Mucosa of gallbladder (tissue), 1 donor: Measurements from ENCODE around the gene GPC5. TPM values are rescaled to one million over a fixed set of nuclear protein-coding genes. Genes with fewer than 3 reads are reported as not detected.

Experiments used
- DNase-seq: peaks from one replicate; pipeline ENCODE4 v3.0.0-alpha.2; 2020; ENCODE audit warnings: low spot score
- total RNA-seq: library from RNA; stranded (reverse); gene quantifications from one replicate; pipeline ENCODE4 v1.2.1, GENCODE V29; 2021
- donor health status: DM: no; HTN: no; CAD: no.

Gene GPC5
- total RNA-seq, 1 donor from 2014 or later: 2.2 TPM

DNA sequence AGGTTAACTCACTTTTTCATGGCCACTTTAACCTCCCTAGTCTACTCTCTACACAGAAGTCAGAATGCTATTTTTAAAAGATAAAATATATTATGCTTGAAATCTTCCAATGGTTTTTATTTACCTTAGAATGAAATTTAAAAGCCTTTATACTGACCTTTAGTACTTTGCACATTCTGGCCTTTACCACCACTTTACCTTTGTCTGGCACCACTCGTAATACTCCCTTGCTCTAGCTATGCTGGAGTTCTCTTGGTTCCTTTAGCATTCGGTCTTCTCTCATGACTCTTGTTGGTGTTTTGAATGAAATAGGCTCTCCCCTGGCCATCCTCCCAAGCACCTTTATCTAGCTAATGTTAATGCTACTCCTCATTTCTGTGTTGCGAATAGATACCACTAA is 310.8 kb downstream of the GPC5 start:
- no peak for DNase-seq

DNA sequence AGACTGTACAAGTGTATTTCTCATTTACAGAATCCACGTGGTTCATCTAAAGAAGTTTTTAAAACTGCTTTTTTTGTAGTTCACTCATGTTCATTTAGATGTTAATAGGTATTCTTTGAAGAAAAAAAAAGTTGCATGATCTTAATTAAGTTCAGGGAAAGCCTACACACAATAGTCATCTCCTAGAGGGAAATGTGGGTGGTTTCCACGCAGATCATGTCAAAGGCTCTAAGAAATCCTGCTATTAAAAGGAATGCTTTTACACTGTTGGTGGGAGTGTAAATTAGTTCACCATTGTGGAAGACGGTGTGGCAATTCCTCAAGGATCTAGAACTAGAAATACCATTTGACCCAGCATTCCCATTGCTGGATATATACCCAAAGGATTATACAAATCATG is 312.3 kb downstream of the GPC5 start:
- DNase-seq: no peak

DNA sequence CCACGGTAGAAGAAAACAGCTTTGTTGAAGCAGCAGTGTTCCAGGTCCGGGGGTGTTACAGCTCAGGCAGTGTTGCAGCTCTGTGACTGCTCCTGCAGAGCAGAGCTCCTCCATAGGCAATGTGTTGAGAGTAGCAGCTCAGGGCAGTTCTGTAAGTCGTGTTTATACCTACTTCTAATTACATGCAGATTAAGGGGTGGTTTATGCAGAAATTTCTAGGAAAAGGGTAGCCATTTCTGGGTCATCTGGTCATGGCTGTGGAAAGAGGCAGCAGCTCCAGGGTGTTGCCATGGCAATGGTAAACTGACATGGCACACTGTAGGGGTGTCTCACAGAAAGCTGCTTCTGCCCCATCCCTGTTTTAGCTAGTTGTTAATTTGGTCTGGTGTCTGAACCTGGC is 316.4 kb downstream of the GPC5 start:
- DNase-seq: no peak

DNA sequence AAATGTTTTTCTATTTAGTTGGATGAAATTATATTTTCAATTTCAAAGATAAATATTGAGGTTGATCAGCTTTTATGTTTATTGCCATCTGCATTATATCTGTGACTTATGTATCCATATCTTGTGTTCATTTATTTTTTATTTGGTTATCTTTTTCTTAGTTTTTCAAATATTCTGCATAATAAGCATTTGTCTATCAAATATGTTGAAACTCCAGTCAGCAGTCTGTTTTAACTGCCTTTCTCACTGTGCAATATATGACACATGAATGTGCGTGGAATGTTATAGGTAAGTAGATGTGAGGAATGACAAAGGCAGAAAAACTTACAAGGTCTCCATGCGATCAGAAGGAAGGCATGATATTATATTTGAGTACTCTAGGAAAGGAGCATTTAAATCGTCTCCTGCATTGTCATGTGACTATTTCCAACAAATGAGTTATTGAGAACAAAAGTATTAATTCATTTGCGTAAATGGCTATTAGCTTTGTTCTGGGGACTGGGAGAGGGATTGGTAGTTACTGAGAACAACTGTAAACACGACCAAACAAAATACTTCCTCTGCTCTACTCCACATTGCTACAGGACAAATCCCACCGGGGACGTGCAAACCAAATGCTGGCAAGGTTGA is 318.1 kb downstream of the GPC5 start:
- no peak for DNase-seq

DNA sequence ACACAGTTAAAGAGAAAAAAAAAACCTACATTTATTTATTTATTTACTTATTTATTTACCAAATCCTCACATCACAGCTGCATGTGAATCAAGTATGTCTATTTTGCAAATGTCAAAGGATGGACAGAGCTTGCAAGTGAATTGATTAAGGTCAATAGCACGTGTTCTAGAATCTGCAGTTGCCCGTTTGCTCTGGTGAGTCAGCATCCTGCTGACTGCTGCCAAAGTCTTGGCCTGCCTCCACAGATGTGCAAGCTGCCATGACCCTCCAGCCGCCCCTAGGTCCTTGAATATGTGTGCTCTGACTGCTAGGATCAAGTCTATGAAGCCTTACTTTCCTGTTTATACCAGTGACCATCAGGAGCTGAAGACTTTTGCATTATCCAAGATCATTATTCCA is 320.6 kb downstream of the GPC5 start:
- DNase-seq: peak; percentile 22

DNA sequence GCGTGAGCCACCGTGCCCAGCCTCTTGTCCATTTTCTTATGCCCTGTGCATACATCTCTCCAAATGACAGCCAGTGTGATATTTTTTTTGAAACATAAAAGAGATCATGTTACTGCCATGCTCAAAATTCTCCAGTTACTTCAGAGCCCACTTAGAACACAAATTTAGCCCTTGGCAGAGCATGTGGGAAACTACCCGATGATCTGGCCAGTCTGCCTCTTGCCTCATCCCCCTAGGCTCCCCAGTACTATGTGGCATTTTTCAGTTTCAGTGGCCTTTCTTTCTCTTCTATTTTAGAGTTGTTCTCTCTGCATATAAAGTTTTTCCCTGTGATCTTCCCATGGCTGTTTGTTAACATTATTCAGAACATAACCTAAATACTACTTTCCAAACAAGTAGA is 323.0 kb downstream of the GPC5 start:
- DNase-seq: no peak

DNA sequence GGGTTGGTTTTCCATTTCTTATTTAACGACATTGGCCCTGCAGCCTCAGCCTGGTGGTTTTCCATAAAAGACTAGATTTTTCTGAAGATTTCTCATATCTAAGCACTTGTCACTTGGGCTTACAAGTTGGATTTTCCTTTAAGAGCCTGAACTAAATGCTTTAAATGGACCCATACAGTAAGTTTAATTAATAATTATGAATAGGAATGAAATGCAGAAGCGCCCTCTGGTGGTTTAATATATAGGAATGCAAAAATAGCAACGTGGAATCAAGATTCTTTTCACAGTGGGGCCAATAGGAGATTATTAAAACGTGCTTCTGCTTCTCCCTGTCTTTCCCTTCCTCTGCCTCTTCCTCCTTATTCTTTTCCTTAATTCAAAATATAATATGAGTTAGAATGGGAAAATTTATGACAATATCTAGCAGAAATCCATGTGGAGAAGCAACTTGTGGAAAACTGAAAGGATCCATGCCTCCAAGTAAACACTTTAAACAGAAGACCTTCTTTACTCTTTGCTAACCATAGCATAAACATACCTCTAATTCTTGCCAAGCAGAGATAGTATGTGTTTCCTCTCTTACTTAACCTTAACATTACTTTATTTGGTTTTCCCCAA is 324.0 kb downstream of the GPC5 start:
- no peak for DNase-seq

DNA sequence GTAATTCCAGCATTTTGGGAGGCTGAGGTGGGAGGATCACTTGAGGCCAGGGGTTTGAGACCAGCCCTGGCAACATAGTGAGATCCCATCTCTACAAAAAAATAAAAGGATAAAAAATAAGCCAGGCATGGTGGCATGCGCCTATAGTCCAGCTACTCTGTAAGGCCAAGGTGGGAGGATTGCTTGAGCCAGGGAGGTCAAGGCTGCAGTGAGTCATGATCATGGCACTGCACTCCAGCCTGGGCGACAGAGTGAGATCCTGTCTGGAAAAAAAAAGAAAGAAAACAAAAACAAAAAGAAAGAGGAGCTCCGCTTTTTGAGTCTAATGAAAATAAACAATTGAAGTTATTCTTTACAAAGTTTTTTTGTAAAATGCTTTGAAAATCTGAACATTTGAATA is 326.2 kb downstream of the GPC5 start:
- DNase-seq: no peak

DNA sequence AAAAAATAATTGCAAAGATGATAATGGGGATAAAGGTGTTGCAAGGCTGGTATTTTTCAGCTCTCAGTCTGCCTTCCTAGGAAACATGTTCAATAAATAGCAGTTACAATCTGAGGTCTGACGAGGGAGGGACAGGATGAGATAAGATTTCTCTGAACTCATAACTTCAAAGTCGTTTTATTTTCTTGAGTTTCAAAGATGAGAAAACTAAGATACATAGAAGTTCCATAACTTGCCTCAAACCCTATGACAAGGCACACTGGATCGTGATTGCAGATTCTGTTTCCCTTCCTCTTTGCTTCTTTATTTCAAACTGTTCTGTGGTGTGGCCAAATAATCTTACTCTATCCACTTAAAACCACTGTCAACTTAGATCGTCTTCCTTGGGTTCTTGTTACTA is 327.2 kb downstream of the GPC5 start:
- no peak for DNase-seq

DNA sequence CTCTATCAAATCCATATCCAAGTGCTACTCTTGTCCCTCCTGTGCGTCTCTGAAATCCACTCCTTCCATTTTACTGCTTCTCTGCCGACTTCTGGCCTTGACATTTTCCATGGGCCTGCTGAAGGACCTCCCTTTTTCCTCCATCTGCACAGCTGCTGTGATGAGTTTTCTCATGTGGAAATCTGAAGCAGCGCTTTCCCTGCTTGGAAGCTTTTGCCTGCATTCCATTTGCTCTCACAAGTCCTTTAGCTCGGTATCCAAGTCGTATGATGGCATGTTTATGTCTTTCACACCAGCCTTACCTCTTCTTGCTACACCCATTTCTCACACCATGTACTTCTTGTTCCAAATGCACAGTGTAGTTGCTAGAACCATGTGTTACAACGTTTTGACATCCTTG is 328.2 kb downstream of the GPC5 start:
- no peak for DNase-seq

DNA sequence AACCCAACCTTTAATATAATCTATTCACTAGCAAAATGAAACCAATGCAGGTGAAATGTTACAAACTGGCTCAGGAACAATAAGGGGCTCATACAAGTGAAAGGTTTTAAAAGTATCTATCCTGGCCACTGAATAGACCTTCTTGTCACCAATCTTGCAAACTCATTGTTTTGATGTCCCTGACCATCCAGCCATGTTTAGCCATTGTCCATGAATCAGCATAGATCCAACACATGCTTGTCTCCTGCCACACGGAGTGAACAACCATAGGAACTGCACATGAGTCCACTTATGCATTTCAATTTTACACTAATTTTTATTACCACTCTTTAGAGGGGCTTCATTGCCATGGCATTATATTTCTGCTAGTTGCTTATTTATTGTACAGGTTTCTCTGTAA is 331.4 kb downstream of the GPC5 start:
- no peak for DNase-seq

DNA sequence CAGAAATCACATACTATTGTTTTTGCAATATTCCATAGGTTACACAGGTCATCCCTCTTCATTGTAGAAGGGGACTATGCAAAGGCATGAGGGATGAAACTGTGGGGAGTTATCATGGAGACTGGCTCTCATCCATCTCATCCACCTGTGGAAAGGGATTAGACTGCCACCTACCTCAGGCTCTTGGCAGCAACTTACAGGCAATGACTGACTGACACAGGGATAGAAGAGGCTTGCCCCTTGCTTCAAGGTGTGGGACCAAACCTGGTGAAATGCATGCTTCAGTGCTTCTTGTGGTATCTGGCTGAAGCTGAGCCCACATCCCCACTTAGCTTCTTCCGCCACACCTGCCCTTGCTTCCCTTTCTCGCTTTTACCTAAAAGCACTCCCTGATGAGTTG is 341.3 kb downstream of the GPC5 start:
- DNase-seq: no peak

DNA sequence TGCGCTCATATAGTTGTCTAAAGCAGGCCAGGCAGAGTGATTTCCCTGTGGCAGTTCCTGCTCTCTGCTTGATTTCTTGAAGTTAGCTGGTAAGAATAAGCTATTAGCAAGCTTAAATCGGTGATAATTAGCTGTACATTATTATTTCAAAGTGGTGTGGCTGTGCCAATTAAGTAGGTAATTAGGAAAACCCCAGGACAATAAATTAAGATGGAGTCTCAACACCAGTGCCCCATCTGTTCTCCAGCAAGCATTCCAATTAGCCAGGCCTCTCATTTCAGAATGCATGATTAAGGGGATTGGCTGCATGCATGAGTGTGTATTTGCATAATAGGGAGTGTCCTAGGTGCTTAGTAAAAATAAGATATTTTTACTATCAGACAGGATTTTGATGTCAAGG is 342.3 kb downstream of the GPC5 start:
- no peak for DNase-seq

DNA sequence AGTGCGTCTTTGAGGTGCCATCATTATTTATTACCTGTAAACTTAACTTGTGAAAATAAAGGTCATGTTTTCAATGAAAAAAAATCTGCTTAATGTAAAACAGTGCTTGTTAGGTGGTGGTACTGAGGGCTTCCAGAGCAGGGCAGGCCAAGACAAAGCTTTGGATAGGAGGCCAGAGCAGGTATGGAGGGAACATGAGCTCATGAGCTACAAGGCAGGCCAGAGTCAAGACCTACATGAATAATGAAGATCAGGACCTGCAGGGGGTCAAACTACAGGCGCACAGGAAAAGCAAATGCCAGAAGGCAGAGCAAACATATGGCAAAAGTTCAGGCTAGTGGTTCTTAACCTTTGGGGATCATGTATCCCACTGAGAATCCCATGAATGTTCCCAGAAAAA is 343.5 kb downstream of the GPC5 start:
- DNase-seq: no peak

DNA sequence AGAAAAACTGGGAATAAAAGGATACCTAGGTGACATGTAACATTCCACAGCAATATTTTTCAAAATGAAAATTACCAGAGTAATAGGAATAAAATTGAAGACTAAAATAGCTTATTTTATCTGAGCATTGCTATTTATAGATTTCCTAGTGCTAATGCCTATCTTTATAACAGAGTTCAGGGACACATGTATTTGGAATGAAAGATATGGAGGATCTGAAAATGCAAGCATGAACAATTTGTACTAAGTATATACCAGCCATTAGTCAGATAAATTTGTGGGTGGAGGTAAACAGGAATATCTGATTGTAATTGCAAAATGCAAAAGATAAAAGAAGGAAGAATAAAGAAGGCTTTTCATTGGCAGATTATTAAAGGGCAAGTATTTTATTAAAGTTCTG is 345.9 kb downstream of the GPC5 start:
- DNase-seq: no peak

DNA sequence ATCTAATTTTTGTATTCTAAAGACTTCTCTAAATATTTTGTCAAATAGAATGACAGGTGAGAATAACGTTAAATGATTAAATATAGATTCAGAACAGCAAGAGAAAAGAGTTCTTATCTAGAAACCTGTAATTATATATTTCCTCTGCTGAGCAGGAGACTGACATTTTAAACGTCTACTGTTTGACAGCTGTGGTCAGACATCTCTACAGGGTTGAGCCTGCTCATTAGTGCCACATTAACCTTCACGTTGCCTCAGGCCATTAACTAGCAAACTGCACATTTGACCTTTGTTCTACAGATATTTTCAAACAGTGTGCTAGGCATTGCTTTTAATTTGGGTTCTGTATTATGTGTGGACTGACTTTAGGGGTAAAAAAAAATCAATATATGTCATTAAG is 347.5 kb downstream of the GPC5 start:
- no peak for DNase-seq

DNA sequence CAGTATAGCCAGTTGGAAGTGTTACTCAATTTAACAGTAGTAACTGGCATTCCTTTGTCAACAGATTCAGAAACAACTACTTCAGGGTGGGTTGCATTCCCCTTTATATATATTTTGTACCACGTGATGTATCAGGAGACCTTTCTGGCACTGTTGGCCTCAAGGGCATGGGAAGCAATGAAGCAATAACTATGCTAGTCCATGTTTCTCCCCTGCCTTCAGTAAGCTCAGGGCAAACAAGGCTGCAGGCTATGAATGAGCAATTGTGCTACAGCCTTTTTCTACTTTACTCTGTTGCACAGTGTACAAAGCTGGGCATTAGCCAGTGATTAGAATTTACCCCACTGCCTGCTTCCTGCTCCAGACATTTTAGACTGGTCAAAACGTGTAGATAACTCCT is 348.8 kb downstream of the GPC5 start:
- no peak for DNase-seq

DNA sequence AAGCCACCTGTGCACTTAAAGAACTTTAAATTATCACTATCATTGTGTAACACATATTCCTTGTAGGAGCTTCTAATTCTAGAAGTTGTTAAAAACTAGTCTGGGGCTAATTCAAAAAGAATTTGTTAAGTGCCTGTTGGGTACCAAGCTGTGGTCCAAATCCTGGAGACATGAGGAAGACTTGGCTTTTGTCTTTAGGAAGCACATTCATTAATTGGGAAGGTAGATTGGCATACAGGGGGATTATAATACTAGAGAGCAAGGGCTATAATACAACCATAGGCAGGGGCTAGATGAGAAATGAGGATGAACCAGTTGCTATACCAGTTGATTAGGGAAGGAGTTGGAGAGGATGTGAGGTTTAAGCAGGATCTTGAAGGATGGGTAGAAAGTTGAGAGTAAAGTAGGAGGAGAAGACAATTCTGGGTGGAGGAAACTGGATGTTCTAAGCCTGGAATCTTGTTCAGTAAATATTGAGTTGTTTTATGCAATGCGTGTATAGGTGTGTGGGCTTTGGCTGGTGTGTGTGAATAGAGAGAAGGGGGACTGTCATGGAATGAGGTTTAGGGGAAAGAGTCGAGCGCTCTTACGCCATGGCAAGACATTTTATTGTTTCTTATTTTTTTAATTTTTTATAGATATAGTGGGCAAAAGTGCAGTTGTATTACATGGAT is 350.1 kb downstream of the GPC5 start:
- DNase-seq: no peak

DNA sequence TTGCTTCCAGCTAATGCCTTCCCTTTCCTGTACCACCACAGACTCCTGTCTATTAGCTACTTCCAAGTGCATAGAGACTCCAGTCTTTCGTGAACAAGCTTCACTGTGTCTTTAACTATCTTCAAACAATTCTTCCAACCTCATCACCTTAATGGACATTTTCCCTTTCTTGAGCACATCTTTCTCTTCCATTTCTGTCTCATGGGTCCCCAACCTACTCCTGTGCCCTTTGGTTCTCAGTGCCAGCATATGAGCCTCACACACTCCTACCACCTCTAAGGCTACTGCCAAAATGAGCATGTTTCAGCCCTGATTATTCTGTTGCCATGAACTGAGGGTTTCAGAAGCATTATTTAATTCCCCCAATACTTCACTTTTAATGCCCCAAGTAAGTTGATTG is 360.3 kb downstream of the GPC5 start:
- no peak for DNase-seq

DNA sequence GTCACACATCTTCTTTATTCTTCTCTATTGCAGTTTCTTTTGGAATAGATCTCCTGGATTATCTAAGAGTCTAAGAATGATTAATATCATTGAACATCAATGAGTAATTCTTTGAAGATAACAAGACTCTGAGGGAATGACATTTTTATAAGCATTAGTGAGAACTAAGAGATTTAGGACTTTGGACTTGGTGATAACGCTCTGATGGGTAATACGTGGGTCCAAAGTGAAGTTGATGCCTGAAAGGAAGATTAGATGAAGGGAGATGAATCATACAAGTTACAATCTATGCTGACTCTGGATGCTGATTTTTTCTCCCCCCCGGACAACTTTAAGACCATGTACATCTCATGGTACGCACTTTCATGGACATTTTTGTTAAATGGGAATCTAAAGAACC is 364.5 kb downstream of the GPC5 start:
- no peak for DNase-seq

DNA sequence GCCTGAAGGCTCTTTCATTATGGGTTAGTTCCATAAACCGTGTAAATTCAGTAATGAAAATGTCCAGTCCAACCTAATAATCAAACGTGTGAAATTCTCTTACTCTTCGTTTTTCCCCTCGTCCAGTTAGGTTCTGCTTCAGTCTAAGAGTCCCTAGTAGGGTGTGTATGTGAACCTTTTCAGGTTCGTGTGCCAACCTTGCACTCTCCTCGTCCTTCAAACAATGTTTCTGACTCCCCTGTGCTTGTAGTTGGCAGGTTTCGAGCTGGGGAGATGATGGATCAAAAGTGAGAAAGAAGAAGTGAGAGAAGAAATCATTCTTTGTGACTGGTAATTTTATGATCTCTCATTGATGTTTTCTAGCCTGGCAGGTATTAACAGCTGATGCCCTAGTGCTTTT is 366.1 kb downstream of the GPC5 start:
- DNase-seq: no peak

DNA sequence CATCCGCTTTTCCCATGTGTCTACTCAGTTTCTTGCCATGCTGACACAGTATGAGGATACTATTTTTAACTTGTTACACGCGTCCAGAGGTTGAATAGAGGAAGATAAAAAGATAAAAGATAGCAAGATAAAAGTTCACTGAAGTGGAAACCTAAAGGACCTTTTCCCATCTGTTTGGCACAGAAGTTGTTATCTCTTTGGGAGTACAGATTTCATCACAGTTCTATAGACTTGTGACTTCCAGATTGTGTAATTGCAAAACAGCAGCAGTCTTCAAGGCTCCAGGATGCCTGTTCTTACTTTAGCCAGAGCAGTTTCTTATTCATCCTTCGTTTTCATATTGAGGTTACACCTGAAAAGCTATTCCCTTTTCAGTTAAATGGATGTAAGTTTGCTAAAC is 369.2 kb downstream of the GPC5 start:
- no peak for DNase-seq

DNA sequence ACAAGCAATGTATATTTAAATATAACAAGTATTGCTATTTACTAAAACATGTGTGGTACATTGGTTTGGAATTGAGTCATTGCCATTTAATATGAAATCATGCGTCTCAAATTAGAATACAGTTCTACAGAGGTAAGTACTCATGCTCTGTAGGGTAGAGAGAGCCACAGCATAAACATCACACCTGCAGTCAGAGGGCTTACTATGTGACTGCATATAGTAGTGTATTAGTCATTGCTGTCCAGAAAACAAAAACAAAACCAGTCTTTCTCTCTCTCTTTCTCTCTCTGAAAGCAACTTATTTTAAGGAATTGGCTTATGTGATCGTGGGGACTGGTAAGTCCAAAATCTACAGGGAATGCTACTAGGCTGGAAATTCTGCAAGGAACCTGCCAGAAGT is 370.3 kb downstream of the GPC5 start:
- no peak for DNase-seq

DNA sequence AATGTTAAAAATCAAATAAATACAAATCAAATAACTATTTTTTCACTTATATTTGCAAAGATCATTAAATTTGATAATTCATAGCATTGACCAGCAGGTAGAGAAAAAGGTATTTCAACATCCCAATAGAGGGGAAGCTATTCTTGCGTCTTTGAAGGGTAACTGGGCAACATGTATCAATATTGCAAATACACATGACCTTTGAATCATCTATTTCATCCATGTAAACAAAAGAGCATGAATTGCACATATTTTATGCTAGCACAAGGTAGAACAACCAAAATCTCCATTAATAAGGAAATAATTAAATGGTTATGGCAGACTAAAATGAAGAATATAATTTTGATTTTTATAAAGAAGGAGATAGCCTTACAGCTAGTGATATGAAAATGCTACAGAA is 372.8 kb downstream of the GPC5 start:
- DNase-seq: no peak
